PC-9 (cell line): Measurements from ENCODE around the gene MED27. TPM values are rescaled to one million over a fixed set of nuclear protein-coding genes. Genes with fewer than 3 reads are reported as not detected.

Source experiments
- BruUV-seq: library from RNA; stranded (reverse); fragments of 400-500 nt; replicated peaks from 2 replicates; lab custom pipeline; 2021; lab: Mats Ljungman, UMichigan
- CTCF ChIA-PET: fragments of 300-600 bp; sonication (Branson Sonifier 250); formaldehyde crosslinking; loops from one replicate; lab custom pipeline; 2022; ENCODE audit warnings: antibody characterized with exemption; lab: Charles Lee
- POLR2A ChIA-PET: fragments of 300-600 bp; sonication (Branson Sonifier 250); formaldehyde crosslinking; loops from one replicate; lab custom pipeline; 2022; ENCODE audit warnings: antibody characterized with exemption; ENCODE audit not compliant: unreplicated experiment; lab: Charles Lee
- DNase-seq, 2 experiments: peaks; one replicate each; pipeline versions ENCODE4 v3.0.0 to v3.0.0-alpha.2; 2015 to 2022; ENCODE audit warnings: mixed read lengths in 1 of 2
- H2AFZ ChIP-seq: fragments of 200-600 bp; sonication (generic); 2 replicates; pipeline ENCODE4 v1.8.1; 2017; ENCODE audit warnings: antibody characterized with exemption
- H3F3A ChIP-seq: fragments of 200-600 bp; sonication (generic); 2 replicates; pipeline ENCODE4 v1.8.1; 2017; ENCODE audit warnings: antibody characterized with exemption, mild to moderate bottlenecking, low read depth; ENCODE audit not compliant: insufficient read depth
- H3K27ac ChIP-seq: fragments of 200-600 bp; sonication (generic); 2 replicates; pipeline ENCODE4 v1.6.1; 2016; ENCODE audit warnings: mixed run types
- H3K27me3 ChIP-seq: fragments of 200-600 bp; sonication (generic); 2 replicates; pipeline ENCODE4 v1.6.1; 2016; ENCODE audit warnings: low read depth, mixed run types; ENCODE audit not compliant: insufficient read depth
- H3K36me3 ChIP-seq: fragments of 200-600 bp; sonication (generic); 2 replicates; pipeline ENCODE4 v1.6.1; 2016; ENCODE audit warnings: low read depth, mixed run types
- H3K4me1 ChIP-seq: fragments of 200-600 bp; sonication (generic); replicated peaks from 2 replicates; pipeline ENCODE4 v1.6.1; 2016; ENCODE audit warnings: mixed run types; ENCODE audit not compliant: insufficient read depth
- H3K4me2 ChIP-seq: fragments of 200-600 bp; sonication (generic); 2 replicates; pipeline ENCODE4 v1.6.1; 2017; ENCODE audit warnings: mixed run types
- H3K4me3 ChIP-seq: fragments of 200-600 bp; sonication (generic); 2 replicates; pipeline ENCODE4 v1.6.1; 2016; ENCODE audit warnings: mixed run types
- H3K79me2 ChIP-seq: fragments of 200-600 bp; sonication (generic); 2 replicates; pipeline ENCODE4 v1.6.1; 2017; ENCODE audit warnings: low read depth, mixed run types
- H3K9me2 ChIP-seq: fragments of 200-600 bp; sonication (generic); 2 replicates; pipeline ENCODE4 v1.8.1; 2017; ENCODE audit warnings: mild to moderate bottlenecking; ENCODE audit not compliant: insufficient read depth
- H3K9me3 ChIP-seq: fragments of 200-600 bp; sonication (generic); 2 replicates; pipeline ENCODE4 v1.8.1; 2016; ENCODE audit warnings: low read depth; ENCODE audit not compliant: insufficient read depth
- H4K20me1 ChIP-seq: fragments of 200-600 bp; sonication (generic); 2 replicates; pipeline ENCODE4 v1.8.1; 2017; ENCODE audit not compliant: insufficient read depth
- EZH2 ChIP-seq: fragments of 200-600 bp; sonication (generic); IDR thresholded peaks from 2 replicates; pipeline ENCODE4 v1.8.0; 2017; ENCODE audit warnings: antibody characterized with exemption, low read depth
- intact Hi-C: fragments of 100-400 bp; cut with micrococcal nuclease; formaldehyde crosslinking; loops from one replicate; pipeline ENCODE4 v1.10.0; 2022; ENCODE audit not compliant: unreplicated experiment
- total RNA-seq: library from RNA; stranded (reverse); gene quantifications from 2 replicates; pipeline ENCODE4 v1.2.3, GENCODE V29; 2021
- TF ChIP-seq, protein P1 (sequence below): fragments of 200-600 bp; sonication (generic); conservative IDR thresholded peaks from 2 replicates; pipeline ENCODE4 v1.6.1; 2017; ENCODE audit warnings: mixed run types, antibody characterized with exemption, mild to moderate bottlenecking, moderate library complexity

MED27 gene
- total RNA-seq, 1 experiment from 2014 or later = 31.2 TPM

DNA sequence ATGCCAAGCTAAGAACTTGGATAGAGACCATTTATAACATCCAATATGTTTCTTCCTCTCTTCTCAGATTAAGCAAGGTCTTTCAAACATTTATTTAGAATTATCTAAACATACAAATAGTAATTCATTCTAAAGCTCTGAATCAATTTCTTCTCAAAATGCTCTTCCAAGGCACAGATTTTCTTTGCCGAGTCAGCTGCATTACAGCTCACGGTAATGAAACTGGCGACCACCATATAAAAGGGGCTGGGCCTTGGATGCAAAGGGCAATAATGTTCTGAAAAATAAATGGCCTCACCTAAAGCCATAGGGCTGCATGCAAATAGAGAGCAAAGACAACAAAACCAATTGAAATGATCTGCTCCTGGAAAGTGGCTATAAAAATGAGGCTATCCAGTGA lies 63.8 kb downstream of the MED27 start:
- 0 out of 2 replicates have a peak, but pooled peaks cover 6% of the 10 kb centered on the region for H3K36me3 ChIP-seq
- H3K4me1 ChIP-seq = peaks cover 8% of the 10 kb centered on the region
- H3K79me2 ChIP-seq = peaks cover 4% of the 10 kb centered on the region; the same call in 1 of the 2 replicates
- intact Hi-C loops = no loop called here
- H3K27me3 ChIP-seq = no peaks in the 10 kb centered on the region
- DNase-seq = no peak
- H3K27ac ChIP-seq = no peak overlapping the region
- POLR2A ChIA-PET = no interaction called here
- H3K4me2 ChIP-seq = no peak overlapping the region
- H3F3A ChIP-seq = peaks cover 6% of the 10 kb centered on the region; the same call in 1 of the 2 replicates
- no peak overlapping the region for H2AFZ ChIP-seq
- H4K20me1 ChIP-seq = peaks cover 26% of the 10 kb centered on the region
- H3K9me3 ChIP-seq = no peaks in the 10 kb centered on the region
- no TSS peak for BruUV-seq
- no peak for TF ChIP-seq EZH2
- TF ChIP-seq, protein P1, sequence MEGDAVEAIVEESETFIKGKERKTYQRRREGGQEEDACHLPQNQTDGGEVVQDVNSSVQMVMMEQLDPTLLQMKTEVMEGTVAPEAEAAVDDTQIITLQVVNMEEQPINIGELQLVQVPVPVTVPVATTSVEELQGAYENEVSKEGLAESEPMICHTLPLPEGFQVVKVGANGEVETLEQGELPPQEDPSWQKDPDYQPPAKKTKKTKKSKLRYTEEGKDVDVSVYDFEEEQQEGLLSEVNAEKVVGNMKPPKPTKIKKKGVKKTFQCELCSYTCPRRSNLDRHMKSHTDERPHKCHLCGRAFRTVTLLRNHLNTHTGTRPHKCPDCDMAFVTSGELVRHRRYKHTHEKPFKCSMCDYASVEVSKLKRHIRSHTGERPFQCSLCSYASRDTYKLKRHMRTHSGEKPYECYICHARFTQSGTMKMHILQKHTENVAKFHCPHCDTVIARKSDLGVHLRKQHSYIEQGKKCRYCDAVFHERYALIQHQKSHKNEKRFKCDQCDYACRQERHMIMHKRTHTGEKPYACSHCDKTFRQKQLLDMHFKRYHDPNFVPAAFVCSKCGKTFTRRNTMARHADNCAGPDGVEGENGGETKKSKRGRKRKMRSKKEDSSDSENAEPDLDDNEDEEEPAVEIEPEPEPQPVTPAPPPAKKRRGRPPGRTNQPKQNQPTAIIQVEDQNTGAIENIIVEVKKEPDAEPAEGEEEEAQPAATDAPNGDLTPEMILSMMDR = no peak
- no peak overlapping the region for H3K4me3 ChIP-seq
- no peaks in the 10 kb centered on the region for H3K9me2 ChIP-seq
- CTCF ChIA-PET = no interaction called here

DNA sequence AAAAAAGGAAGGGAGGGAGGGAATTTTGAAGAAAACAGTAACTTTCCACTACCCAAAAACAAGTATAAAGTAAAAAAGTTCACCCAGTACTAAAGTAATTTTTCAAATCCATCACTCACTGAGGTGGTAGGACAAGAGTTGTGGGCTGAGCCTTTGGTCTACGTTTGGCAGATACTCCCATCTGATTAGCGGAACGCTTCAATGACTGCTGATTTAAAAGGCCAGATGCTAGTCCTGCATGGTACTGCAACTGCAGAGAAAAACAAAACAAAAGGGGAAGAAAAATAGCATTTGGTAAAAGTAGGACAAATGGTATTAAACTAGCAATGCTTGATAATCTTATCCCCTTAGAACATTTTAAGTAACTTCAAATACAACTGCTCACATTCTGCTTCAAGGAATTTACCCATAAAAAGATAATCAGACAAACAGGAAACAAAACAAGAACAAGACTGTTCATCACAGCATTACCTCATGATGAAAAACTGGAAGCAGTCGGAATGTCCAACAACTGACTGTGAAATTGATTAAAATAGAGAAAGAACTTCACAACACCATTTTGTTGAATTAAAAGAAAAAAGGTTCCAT lies 65.4 kb downstream of the MED27 start:
- intact Hi-C loops = no loop called here
- H3K9me2 ChIP-seq = no peaks in the 10 kb centered on the region
- H3K36me3 ChIP-seq = 0 out of 2 replicates have a peak, but pooled peaks cover 6% of the 10 kb centered on the region
- H3K27ac ChIP-seq = no peak overlapping the region
- H3K9me3 ChIP-seq = no peaks in the 10 kb centered on the region
- H3K79me2 ChIP-seq = peaks cover 4% of the 10 kb centered on the region; the same call in 1 of the 2 replicates
- TF ChIP-seq, protein P1 = no peak
- TF ChIP-seq EZH2 = no peak
- ChIA-PET POLR2A (no interaction called here), CTCF (no interaction called here)
- H3K4me1 ChIP-seq = peaks cover 2% of the 10 kb centered on the region; the same call in 1 of the 2 replicates
- no peak for DNase-seq
- H2AFZ ChIP-seq = no peak overlapping the region
- H3F3A ChIP-seq = peaks cover 6% of the 10 kb centered on the region; the same call in 1 of the 2 replicates
- no peak overlapping the region for H3K4me2 ChIP-seq
- BruUV-seq = no TSS peak
- no peak overlapping the region for H3K4me3 ChIP-seq
- no peaks in the 10 kb centered on the region for H3K27me3 ChIP-seq
- H4K20me1 ChIP-seq = peaks cover 21% of the 10 kb centered on the region

DNA sequence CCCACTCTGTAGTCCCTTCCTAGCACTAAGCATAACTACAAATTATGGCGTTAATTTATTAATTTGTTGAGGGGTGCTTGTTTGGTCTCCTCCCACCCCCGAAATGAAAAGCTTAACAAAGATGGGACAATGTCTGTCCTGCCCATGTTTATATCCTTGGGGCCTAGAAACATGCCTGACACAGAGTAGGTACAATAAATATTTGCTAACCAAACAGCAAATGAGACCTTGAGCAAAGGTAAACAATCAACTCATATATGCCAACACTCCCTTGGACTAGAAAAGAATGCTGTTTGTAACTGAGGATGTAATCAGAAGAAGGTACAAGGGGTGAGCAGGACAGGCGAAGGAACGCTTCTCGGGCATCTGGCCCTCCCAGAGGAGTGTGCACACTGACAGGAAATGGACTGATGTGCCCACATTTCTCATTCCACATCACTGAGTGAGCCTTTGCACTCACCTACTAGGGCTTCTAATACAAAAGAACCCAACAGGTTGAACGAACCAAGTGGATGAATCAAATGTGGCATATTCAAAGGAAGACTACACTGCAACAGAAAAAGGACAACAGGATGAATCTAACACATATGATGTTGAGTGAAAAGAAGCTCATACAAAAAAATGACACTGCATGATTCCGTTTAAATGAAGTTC lies 66.8 kb downstream of the MED27 start:
- no peak for DNase-seq
- TF ChIP-seq, protein P1 = no peak
- no peak for TF ChIP-seq EZH2
- H2AFZ ChIP-seq = no peak overlapping the region
- no peak overlapping the region for H3K4me3 ChIP-seq
- H3K4me2 ChIP-seq = no peak overlapping the region
- H3K9me2 ChIP-seq = no peaks in the 10 kb centered on the region
- H4K20me1 ChIP-seq = peaks cover 20% of the 10 kb centered on the region; the same call in 1 of the 2 replicates
- H3F3A ChIP-seq = peaks cover 12% of the 10 kb centered on the region; the same call in 1 of the 2 replicates
- H3K79me2 ChIP-seq = no peaks in the 10 kb centered on the region
- no peak overlapping the region for H3K27ac ChIP-seq
- intact Hi-C loops = no loop called here
- no peaks in the 10 kb centered on the region for H3K27me3 ChIP-seq
- H3K4me1 ChIP-seq = peaks cover 17% of the 10 kb centered on the region
- ChIA-PET CTCF (interaction anchor here (0.6 kb wide), 1 partner anchor 72 kb away, joined by 3 read pairs; no protein-coding TSS in a partner anchor), POLR2A (no interaction called here)
- H3K9me3 ChIP-seq = no peaks in the 10 kb centered on the region
- H3K36me3 ChIP-seq = 0 out of 2 replicates have a peak, but pooled peaks cover 6% of the 10 kb centered on the region
- no TSS peak for BruUV-seq
